Measurements from ENCODE around the gene HS6ST3.

Gene HS6ST3

GRCh38 chr13:96553796-96554195, 463.9 kb downstream of the HS6ST3 start:
- peak; percentile 10 for DNase-seq

GRCh38 chr13:96573563-96573962, 483.7 kb downstream of the HS6ST3 start:
- DNase-seq = no peak

- peak; percentile 20 for DNase-seq
These were observed 485.8 kb downstream of the HS6ST3 start for GRCh38 chr13:96575423-96576320.

- DNase-seq = no peak
These were observed 491.8 kb downstream of the HS6ST3 start for GRCh38 chr13:96581741-96582140.

- DNase-seq = peak; percentile 20
These were observed 525.3 kb downstream of the HS6ST3 start for GRCh38 chr13:96615252-96615651.

GRCh38 chr13:96617528-96617927, 527.6 kb downstream of the HS6ST3 start:
- DNase-seq = no peak

- no peak for DNase-seq
These were observed 531.8 kb downstream of the HS6ST3 start for GRCh38 chr13:96621634-96622183.

- DNase-seq = no peak
These were observed 539.4 kb downstream of the HS6ST3 start for GRCh38 chr13:96629331-96629730.

GRCh38 chr13:96632536-96633320, 542.8 kb downstream of the HS6ST3 start:
- no peak for DNase-seq

- no peak for DNase-seq
These were observed 546.2 kb downstream of the HS6ST3 start for GRCh38 chr13:96636001-96636709.

- no peak for DNase-seq
These were observed 547.1 kb downstream of the HS6ST3 start for GRCh38 chr13:96637039-96637438.

GRCh38 chr13:96646101-96646500, 556.2 kb downstream of the HS6ST3 start:
- no peak for DNase-seq

- DNase-seq = peak; percentile 7
These were observed 556.8 kb downstream of the HS6ST3 start for GRCh38 chr13:96646515-96647211.

- no peak for DNase-seq
These were observed 560.5 kb downstream of the HS6ST3 start for GRCh38 chr13:96650301-96650886.

GRCh38 chr13:96651598-96651997, 561.7 kb downstream of the HS6ST3 start:
- DNase-seq = no peak

GRCh38 chr13:96652506-96652905, 562.6 kb downstream of the HS6ST3 start:
- no peak for DNase-seq

GRCh38 chr13:96661612-96662011, 571.7 kb downstream of the HS6ST3 start:
- DNase-seq = no peak

GRCh38 chr13:96662036-96662435, 572.1 kb downstream of the HS6ST3 start:
- no peak for DNase-seq

- DNase-seq = no peak
These were observed 577.5 kb downstream of the HS6ST3 start for GRCh38 chr13:96667294-96668018.

- no peak for DNase-seq
These were observed 581.2 kb downstream of the HS6ST3 start for GRCh38 chr13:96671073-96671472.

GRCh38 chr13:96672016-96672415, 582.1 kb downstream of the HS6ST3 start:
- DNase-seq = no peak
